Measurements from ENCODE around the gene SLC29A2.
"Not testable (repeated sequence)": the region's sequence is repeated elsewhere in the genome, so short reads cannot be mapped to it uniquely, and the experiment has no call there.

SLC29A2 gene

GRCh38 chr11:66324664-66325063, 46.9 kb downstream of the SLC29A2 start:
- in situ Hi-C loops (cut with HindIII; ENCODE audit: low pct_unique_long_range_greater_than_20kb, low sequenced_read_pairs) = no loop called here
- DNase-seq (ENCODE audit: low read depth in 1 of 2, low spot score in 1 of 2) = no peak
- TF ChIP-seq JUND (IDR thresholded peaks at IDR 0.05; ENCODE audit: low read depth) = no peak

GRCh38 chr11:66323684-66324083, 47.9 kb downstream of the SLC29A2 start:
- TF ChIP-seq JUND (IDR thresholded peaks at IDR 0.05; ENCODE audit: low read depth) = no peak
- no peak for DNase-seq (ENCODE audit: low read depth in 1 of 2, low spot score in 1 of 2)
- in situ Hi-C loops (cut with HindIII; ENCODE audit: low pct_unique_long_range_greater_than_20kb, low sequenced_read_pairs) = no loop called here

GRCh38 chr11:66322732-66323427, 48.7 kb downstream of the SLC29A2 start:
- DNase-seq (ENCODE audit: low read depth in 1 of 2, low spot score in 1 of 2) = no peak

GRCh38 chr11:66321606-66322005, 50.0 kb downstream of the SLC29A2 start:
- in situ Hi-C loops (cut with HindIII; ENCODE audit: low pct_unique_long_range_greater_than_20kb, low sequenced_read_pairs) = no loop called here
- no peak for DNase-seq (ENCODE audit: low read depth in 1 of 2, low spot score in 1 of 2)
- no peak for TF ChIP-seq JUND (IDR thresholded peaks at IDR 0.05; ENCODE audit: low read depth)

More at GRCh38 chr11:66322732-66323427, 48.7 kb downstream of the SLC29A2 start:
- in situ Hi-C loops (cut with HindIII; ENCODE audit: low pct_unique_long_range_greater_than_20kb, low sequenced_read_pairs) = no loop called here
- no peak for TF ChIP-seq JUND (IDR thresholded peaks at IDR 0.05; ENCODE audit: low read depth)

GRCh38 chr11:66320748-66321147, 50.8 kb downstream of the SLC29A2 start:
- DNase-seq (ENCODE audit: low read depth in 1 of 2, low spot score in 1 of 2); in situ Hi-C loops (cut with HindIII; ENCODE audit: low pct_unique_long_range_greater_than_20kb, low sequenced_read_pairs): not testable (repeated sequence)

GRCh38 chr11:66320289-66320688, 51.3 kb downstream of the SLC29A2 start:
- DNase-seq (ENCODE audit: low read depth in 1 of 2, low spot score in 1 of 2); in situ Hi-C loops (cut with HindIII; ENCODE audit: low pct_unique_long_range_greater_than_20kb, low sequenced_read_pairs): not testable (repeated sequence)

- TF ChIP-seq JUND (IDR thresholded peaks at IDR 0.05; ENCODE audit: low read depth) = no peak
- in situ Hi-C loops (cut with HindIII; ENCODE audit: low pct_unique_long_range_greater_than_20kb, low sequenced_read_pairs) = no loop called here
- no peak for DNase-seq (ENCODE audit: low read depth in 1 of 2, low spot score in 1 of 2)
Observed at GRCh38 chr11:66318600-66318970, 53.0 kb downstream of the SLC29A2 start.

- peak in 1 of 2 experiments; percentile 57 for DNase-seq (ENCODE audit: low read depth in 1 of 2, low spot score in 1 of 2)
- in situ Hi-C loops (cut with HindIII; ENCODE audit: low pct_unique_long_range_greater_than_20kb, low sequenced_read_pairs) = no loop called here
- no peak for TF ChIP-seq JUND (IDR thresholded peaks at IDR 0.05; ENCODE audit: low read depth)
Observed at GRCh38 chr11:66317723-66318599, 53.6 kb downstream of the SLC29A2 start.

GRCh38 chr11:66317322-66317722, 54.2 kb downstream of the SLC29A2 start:
- in situ Hi-C loops (cut with HindIII; ENCODE audit: low pct_unique_long_range_greater_than_20kb, low sequenced_read_pairs) = no loop called here
- no peak for TF ChIP-seq JUND (IDR thresholded peaks at IDR 0.05; ENCODE audit: low read depth)
- DNase-seq (ENCODE audit: low read depth in 1 of 2, low spot score in 1 of 2) = no peak

- no peak for TF ChIP-seq JUND (IDR thresholded peaks at IDR 0.05; ENCODE audit: low read depth)
- DNase-seq (ENCODE audit: low read depth in 1 of 2, low spot score in 1 of 2) = no peak
- in situ Hi-C loops (cut with HindIII; ENCODE audit: low pct_unique_long_range_greater_than_20kb, low sequenced_read_pairs) = no loop called here
Observed at GRCh38 chr11:66316849-66317251, 54.7 kb downstream of the SLC29A2 start, which contains the start of gene CD248. Gene CD248, minus strand, starts transcription at chr11:66317044. Its CDS starts 17 bp downstream, at chr11:66317027.

GRCh38 chr11:66315921-66316811, 55.4 kb downstream of the SLC29A2 start:
- no peak for DNase-seq (ENCODE audit: low read depth in 1 of 2, low spot score in 1 of 2)
- no peak for TF ChIP-seq JUND (IDR thresholded peaks at IDR 0.05; ENCODE audit: low read depth)
- in situ Hi-C loops (cut with HindIII; ENCODE audit: low pct_unique_long_range_greater_than_20kb, low sequenced_read_pairs) = no loop called here

- no peak for TF ChIP-seq JUND (IDR thresholded peaks at IDR 0.05; ENCODE audit: low read depth)
- DNase-seq (ENCODE audit: low read depth in 1 of 2, low spot score in 1 of 2) = no peak
- in situ Hi-C loops (cut with HindIII; ENCODE audit: low pct_unique_long_range_greater_than_20kb, low sequenced_read_pairs) = no loop called here
Observed at GRCh38 chr11:66315498-66315885, 56.1 kb downstream of the SLC29A2 start.
